WTC11 (cell line): Measurements from ENCODE around the gene TBC1D24. TPM values are rescaled to one million over a fixed set of nuclear protein-coding genes. Genes with fewer than 3 reads are reported as not detected.

ENCODE experiments used
- ATF1 ChIP-seq: sonication (generic); formaldehyde crosslinking; IDR thresholded peaks from 2 replicates; pipeline ENCODE4 v1.8.1; 2023; ENCODE audit warnings: mild to moderate bottlenecking, moderate library complexity, missing genetic modification reagents
- ETV6 ChIP-seq: sonication (generic); formaldehyde crosslinking; IDR thresholded peaks from 2 replicates; pipeline ENCODE4 v1.8.1; 2022; ENCODE audit warnings: mild to moderate bottlenecking, missing genetic modification reagents
- FOXJ3 ChIP-seq: sonication (generic); formaldehyde crosslinking; IDR thresholded peaks from 2 replicates; pipeline ENCODE4 v1.9.0; 2021; ENCODE audit warnings: missing genetic modification reagents, mild to moderate bottlenecking, borderline replicate concordance
- FOXK1 ChIP-seq: sonication (generic); formaldehyde crosslinking; IDR thresholded peaks from 2 replicates; pipeline ENCODE4 v1.8.0; 2022; ENCODE audit warnings: mild to moderate bottlenecking, moderate library complexity, missing genetic modification reagents
- GABPB1 ChIP-seq: sonication (generic); formaldehyde crosslinking; IDR thresholded peaks from 2 replicates; pipeline ENCODE4 v1.8.1; 2023; ENCODE audit warnings: mild to moderate bottlenecking, missing genetic modification reagents
- GRHL2 ChIP-seq: fragments of 250-450 bp; sonication (Bioruptor Pico); IDR thresholded peaks from 2 replicates; pipeline ENCODE4 v1.8.0; 2022; ENCODE audit warnings: mild to moderate bottlenecking, moderate library complexity; ENCODE audit not compliant: insufficient replicate concordance, severe bottlenecking
- IRF2 ChIP-seq: sonication (generic); formaldehyde crosslinking; IDR thresholded peaks from 2 replicates; pipeline ENCODE4 v1.8.0; 2022; ENCODE audit warnings: low read depth, missing genetic modification reagents, borderline replicate concordance
- JAZF1 ChIP-seq: fragments of 250-450 bp; sonication (Bioruptor Pico); IDR thresholded peaks from 2 replicates; pipeline ENCODE4 v1.9.0; 2021; ENCODE audit warnings: moderate library complexity, mild to moderate bottlenecking, inconsistent platforms
- MAX ChIP-seq: sonication (generic); formaldehyde crosslinking; IDR thresholded peaks from 2 replicates; pipeline ENCODE4 v1.8.0; 2022; ENCODE audit warnings: mild to moderate bottlenecking, missing genetic modification reagents
- PRRX2 ChIP-seq: fragments of 250-450 bp; sonication (Bioruptor Pico); IDR thresholded peaks from 2 replicates; pipeline ENCODE4 v1.8.0; 2021; ENCODE audit warnings: mild to moderate bottlenecking
- TEAD1 ChIP-seq: sonication (generic); formaldehyde crosslinking; IDR thresholded peaks from 2 replicates; pipeline ENCODE4 v1.8.0; 2022; ENCODE audit warnings: mild to moderate bottlenecking, missing genetic modification reagents
- TEAD4 ChIP-seq: sonication (generic); formaldehyde crosslinking; IDR thresholded peaks from 2 replicates; pipeline ENCODE4 v1.8.0; 2022; ENCODE audit warnings: mild to moderate bottlenecking, missing genetic modification reagents
- USF1 ChIP-seq: sonication (generic); formaldehyde crosslinking; IDR thresholded peaks from 2 replicates; pipeline ENCODE4 v1.8.0; 2022; ENCODE audit warnings: mild to moderate bottlenecking, missing genetic modification reagents
- ZNF121 ChIP-seq: sonication (generic); formaldehyde crosslinking; IDR thresholded peaks from 2 replicates; pipeline ENCODE4 v1.8.0; 2023; ENCODE audit warnings: missing genetic modification reagents
- ZNF138 ChIP-seq: sonication (generic); formaldehyde crosslinking; conservative IDR thresholded peaks from 2 replicates; pipeline ENCODE4 v1.8.1; 2022; ENCODE audit warnings: mild to moderate bottlenecking, moderate library complexity, missing genetic modification reagents
- ZNF232 ChIP-seq: sonication (generic); formaldehyde crosslinking; IDR thresholded peaks from 2 replicates; pipeline ENCODE4 v1.8.0; 2022; ENCODE audit warnings: mild to moderate bottlenecking, missing genetic modification reagents
- ZNF416 ChIP-seq: fragments of 250-450 bp; sonication (Bioruptor Pico); IDR thresholded peaks from 2 replicates; pipeline ENCODE4 v1.9.0; 2021; ENCODE audit warnings: mild to moderate bottlenecking, inconsistent platforms
- ZNF423 ChIP-seq: fragments of 250-450 bp; sonication (Bioruptor Pico); IDR thresholded peaks from 2 replicates; pipeline ENCODE4 v2.1.2; 2022; ENCODE audit warnings: mild to moderate bottlenecking, moderate library complexity
- total RNA-seq: library from RNA; stranded (reverse); gene quantifications from 3 replicates; pipeline ENCODE4 v1.2.3, GENCODE V29; 2021
- TF ChIP-seq, protein P1 (sequence below): sonication (generic); formaldehyde crosslinking; IDR thresholded peaks from 2 replicates; pipeline ENCODE4 v1.8.1; 2022; ENCODE audit warnings: low read depth, mild to moderate bottlenecking, moderate library complexity, missing genetic modification reagents, borderline replicate concordance
- TF ChIP-seq, protein P2 (sequence below): fragments of 250-450 bp; sonication (Bioruptor Pico); IDR thresholded peaks from 2 replicates; pipeline ENCODE4 v1.8.0; 2021; ENCODE audit warnings: mild to moderate bottlenecking
- TF ChIP-seq, protein P3 (sequence below): fragments of 250-450 bp; sonication (Bioruptor Pico); IDR thresholded peaks from 2 replicates; pipeline ENCODE4 v2.1.2; 2022; ENCODE audit warnings: mild to moderate bottlenecking, moderate library complexity
- TF ChIP-seq, protein P4 (sequence below): sonication (generic); formaldehyde crosslinking; IDR thresholded peaks from 2 replicates; pipeline ENCODE4 v1.8.1; 2023; ENCODE audit warnings: mild to moderate bottlenecking, missing genetic modification reagents
- TF ChIP-seq, protein P5 (sequence below): sonication (generic); formaldehyde crosslinking; IDR thresholded peaks from 2 replicates; pipeline ENCODE4 v1.8.0; 2023; ENCODE audit warnings: mild to moderate bottlenecking, missing genetic modification reagents
- TF ChIP-seq, protein P6 (sequence below): sonication (generic); formaldehyde crosslinking; IDR thresholded peaks from 2 replicates; pipeline ENCODE4 v1.8.1; 2022; ENCODE audit warnings: missing genetic modification reagents, borderline replicate concordance
- TF ChIP-seq, protein P7 (sequence below): sonication (generic); formaldehyde crosslinking; IDR thresholded peaks from 2 replicates; pipeline ENCODE4 v1.8.1; 2023; ENCODE audit warnings: mild to moderate bottlenecking, missing genetic modification reagents, borderline replicate concordance

Gene TBC1D24
- total RNA-seq, 1 experiment from 2014 or later, result 21.0 TPM

GRCh38 chr16:2467528-2468232 lies 7.2 kb upstream of the TBC1D24 start (continued):
- TF ChIP-seq, protein P1, sequence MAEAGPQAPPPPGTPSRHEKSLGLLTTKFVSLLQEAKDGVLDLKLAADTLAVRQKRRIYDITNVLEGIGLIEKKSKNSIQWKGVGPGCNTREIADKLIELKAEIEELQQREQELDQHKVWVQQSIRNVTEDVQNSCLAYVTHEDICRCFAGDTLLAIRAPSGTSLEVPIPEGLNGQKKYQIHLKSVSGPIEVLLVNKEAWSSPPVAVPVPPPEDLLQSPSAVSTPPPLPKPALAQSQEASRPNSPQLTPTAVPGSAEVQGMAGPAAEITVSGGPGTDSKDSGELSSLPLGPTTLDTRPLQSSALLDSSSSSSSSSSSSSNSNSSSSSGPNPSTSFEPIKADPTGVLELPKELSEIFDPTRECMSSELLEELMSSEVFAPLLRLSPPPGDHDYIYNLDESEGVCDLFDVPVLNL (CRISPR knock-in tag), result no peak
- TF ChIP-seq, protein P2, sequence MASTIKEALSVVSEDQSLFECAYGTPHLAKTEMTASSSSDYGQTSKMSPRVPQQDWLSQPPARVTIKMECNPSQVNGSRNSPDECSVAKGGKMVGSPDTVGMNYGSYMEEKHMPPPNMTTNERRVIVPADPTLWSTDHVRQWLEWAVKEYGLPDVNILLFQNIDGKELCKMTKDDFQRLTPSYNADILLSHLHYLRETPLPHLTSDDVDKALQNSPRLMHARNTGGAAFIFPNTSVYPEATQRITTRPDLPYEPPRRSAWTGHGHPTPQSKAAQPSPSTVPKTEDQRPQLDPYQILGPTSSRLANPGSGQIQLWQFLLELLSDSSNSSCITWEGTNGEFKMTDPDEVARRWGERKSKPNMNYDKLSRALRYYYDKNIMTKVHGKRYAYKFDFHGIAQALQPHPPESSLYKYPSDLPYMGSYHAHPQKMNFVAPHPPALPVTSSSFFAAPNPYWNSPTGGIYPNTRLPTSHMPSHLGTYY, result no peak
- TF ChIP-seq ZNF423 (CRISPR knock-in tag) (peak; percentile 87), FOXJ3 (no peak), TEAD1 (peak; percentile 44; the same call in 1 of the 2 replicates), ZNF416 (CRISPR knock-in tag) (no peak), USF1 (CRISPR knock-in tag) (peak; percentile 52), FOXK1 (CRISPR knock-in tag) (no peak), MAX (CRISPR knock-in tag) (peak; percentile 66), ZNF232 (CRISPR knock-in tag) (0 out of 2 replicates have a peak, but pooled peaks have one; percentile 3), ZNF138 (CRISPR knock-in tag) (no peak), GRHL2 (no peak), ATF1 (CRISPR knock-in tag) (no peak), PRRX2 (CRISPR knock-in tag) (no peak), JAZF1 (CRISPR knock-in tag) (no peak), IRF2 (CRISPR knock-in tag) (no peak), GABPB1 (CRISPR knock-in tag) (no peak), ETV6 (CRISPR knock-in tag) (0 out of 2 replicates have a peak, but pooled peaks have one; percentile 27), ZNF121 (no peak), TEAD4 (CRISPR knock-in tag) (no peak)
- TF ChIP-seq, protein P3, sequence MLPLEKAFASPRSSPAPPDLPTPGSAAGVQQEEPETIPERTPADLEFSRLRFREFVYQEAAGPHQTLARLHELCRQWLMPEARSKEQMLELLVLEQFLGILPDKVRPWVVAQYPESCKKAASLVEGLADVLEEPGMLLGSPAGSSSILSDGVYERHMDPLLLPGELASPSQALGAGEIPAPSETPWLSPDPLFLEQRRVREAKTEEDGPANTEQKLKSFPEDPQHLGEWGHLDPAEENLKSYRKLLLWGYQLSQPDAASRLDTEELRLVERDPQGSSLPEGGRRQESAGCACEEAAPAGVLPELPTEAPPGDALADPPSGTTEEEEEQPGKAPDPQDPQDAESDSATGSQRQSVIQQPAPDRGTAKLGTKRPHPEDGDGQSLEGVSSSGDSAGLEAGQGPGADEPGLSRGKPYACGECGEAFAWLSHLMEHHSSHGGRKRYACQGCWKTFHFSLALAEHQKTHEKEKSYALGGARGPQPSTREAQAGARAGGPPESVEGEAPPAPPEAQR (CRISPR knock-in tag), result no peak
- TF ChIP-seq, protein P4, sequence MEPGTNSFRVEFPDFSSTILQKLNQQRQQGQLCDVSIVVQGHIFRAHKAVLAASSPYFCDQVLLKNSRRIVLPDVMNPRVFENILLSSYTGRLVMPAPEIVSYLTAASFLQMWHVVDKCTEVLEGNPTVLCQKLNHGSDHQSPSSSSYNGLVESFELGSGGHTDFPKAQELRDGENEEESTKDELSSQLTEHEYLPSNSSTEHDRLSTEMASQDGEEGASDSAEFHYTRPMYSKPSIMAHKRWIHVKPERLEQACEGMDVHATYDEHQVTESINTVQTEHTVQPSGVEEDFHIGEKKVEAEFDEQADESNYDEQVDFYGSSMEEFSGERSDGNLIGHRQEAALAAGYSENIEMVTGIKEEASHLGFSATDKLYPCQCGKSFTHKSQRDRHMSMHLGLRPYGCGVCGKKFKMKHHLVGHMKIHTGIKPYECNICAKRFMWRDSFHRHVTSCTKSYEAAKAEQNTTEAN, result no peak
- TF ChIP-seq, protein P5, sequence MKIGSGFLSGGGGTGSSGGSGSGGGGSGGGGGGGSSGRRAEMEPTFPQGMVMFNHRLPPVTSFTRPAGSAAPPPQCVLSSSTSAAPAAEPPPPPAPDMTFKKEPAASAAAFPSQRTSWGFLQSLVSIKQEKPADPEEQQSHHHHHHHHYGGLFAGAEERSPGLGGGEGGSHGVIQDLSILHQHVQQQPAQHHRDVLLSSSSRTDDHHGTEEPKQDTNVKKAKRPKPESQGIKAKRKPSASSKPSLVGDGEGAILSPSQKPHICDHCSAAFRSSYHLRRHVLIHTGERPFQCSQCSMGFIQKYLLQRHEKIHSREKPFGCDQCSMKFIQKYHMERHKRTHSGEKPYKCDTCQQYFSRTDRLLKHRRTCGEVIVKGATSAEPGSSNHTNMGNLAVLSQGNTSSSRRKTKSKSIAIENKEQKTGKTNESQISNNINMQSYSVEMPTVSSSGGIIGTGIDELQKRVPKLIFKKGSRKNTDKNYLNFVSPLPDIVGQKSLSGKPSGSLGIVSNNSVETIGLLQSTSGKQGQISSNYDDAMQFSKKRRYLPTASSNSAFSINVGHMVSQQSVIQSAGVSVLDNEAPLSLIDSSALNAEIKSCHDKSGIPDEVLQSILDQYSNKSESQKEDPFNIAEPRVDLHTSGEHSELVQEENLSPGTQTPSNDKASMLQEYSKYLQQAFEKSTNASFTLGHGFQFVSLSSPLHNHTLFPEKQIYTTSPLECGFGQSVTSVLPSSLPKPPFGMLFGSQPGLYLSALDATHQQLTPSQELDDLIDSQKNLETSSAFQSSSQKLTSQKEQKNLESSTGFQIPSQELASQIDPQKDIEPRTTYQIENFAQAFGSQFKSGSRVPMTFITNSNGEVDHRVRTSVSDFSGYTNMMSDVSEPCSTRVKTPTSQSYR, result no peak
- TF ChIP-seq, protein P6, sequence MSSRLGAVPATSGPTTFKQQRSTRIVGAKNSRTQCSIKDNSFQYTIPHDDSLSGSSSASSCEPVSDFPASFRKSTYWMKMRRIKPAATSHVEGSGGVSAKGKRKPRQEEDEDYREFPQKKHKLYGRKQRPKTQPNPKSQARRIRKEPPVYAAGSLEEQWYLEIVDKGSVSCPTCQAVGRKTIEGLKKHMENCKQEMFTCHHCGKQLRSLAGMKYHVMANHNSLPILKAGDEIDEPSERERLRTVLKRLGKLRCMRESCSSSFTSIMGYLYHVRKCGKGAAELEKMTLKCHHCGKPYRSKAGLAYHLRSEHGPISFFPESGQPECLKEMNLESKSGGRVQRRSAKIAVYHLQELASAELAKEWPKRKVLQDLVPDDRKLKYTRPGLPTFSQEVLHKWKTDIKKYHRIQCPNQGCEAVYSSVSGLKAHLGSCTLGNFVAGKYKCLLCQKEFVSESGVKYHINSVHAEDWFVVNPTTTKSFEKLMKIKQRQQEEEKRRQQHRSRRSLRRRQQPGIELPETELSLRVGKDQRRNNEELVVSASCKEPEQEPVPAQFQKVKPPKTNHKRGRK, result no peak
- TF ChIP-seq, protein P7, sequence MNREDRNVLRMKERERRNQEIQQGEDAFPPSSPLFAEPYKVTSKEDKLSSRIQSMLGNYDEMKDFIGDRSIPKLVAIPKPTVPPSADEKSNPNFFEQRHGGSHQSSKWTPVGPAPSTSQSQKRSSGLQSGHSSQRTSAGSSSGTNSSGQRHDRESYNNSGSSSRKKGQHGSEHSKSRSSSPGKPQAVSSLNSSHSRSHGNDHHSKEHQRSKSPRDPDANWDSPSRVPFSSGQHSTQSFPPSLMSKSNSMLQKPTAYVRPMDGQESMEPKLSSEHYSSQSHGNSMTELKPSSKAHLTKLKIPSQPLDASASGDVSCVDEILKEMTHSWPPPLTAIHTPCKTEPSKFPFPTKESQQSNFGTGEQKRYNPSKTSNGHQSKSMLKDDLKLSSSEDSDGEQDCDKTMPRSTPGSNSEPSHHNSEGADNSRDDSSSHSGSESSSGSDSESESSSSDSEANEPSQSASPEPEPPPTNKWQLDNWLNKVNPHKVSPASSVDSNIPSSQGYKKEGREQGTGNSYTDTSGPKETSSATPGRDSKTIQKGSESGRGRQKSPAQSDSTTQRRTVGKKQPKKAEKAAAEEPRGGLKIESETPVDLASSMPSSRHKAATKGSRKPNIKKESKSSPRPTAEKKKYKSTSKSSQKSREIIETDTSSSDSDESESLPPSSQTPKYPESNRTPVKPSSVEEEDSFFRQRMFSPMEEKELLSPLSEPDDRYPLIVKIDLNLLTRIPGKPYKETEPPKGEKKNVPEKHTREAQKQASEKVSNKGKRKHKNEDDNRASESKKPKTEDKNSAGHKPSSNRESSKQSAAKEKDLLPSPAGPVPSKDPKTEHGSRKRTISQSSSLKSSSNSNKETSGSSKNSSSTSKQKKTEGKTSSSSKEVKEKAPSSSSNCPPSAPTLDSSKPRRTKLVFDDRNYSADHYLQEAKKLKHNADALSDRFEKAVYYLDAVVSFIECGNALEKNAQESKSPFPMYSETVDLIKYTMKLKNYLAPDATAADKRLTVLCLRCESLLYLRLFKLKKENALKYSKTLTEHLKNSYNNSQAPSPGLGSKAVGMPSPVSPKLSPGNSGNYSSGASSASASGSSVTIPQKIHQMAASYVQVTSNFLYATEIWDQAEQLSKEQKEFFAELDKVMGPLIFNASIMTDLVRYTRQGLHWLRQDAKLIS (CRISPR knock-in tag), result no peak
